Neuron (in vitro differentiated cells): Measurements from ENCODE around the gene ABCC1.

Experiments used
- H2AFZ ChIP-seq: one replicate; pipeline ENCODE4 v1.6.1; 2013; ENCODE audit warnings: low read depth, mild to moderate bottlenecking, inconsistent platforms, low read length, moderate library complexity
- H3K27me3 ChIP-seq: one replicate; pipeline ENCODE4 v1.6.1; 2013; ENCODE audit warnings: low read length; ENCODE audit not compliant: insufficient read depth
- H3K36me3 ChIP-seq: one replicate; pipeline ENCODE4 v1.6.1; 2013; ENCODE audit warnings: low read length; ENCODE audit not compliant: insufficient read depth
- H3K4me1 ChIP-seq: one replicate; pipeline ENCODE4 v1.6.1; 2013; ENCODE audit warnings: low read length; ENCODE audit not compliant: insufficient read depth
- H3K4me3 ChIP-seq: 2 replicates; pipeline ENCODE4 v1.5.1; 2013; ENCODE audit warnings: mild to moderate bottlenecking, low read length, moderate library complexity
- H3K9me3 ChIP-seq: one replicate; pipeline ENCODE4 v1.6.1; 2013; ENCODE audit warnings: low read length

ABCC1 gene

DNA sequence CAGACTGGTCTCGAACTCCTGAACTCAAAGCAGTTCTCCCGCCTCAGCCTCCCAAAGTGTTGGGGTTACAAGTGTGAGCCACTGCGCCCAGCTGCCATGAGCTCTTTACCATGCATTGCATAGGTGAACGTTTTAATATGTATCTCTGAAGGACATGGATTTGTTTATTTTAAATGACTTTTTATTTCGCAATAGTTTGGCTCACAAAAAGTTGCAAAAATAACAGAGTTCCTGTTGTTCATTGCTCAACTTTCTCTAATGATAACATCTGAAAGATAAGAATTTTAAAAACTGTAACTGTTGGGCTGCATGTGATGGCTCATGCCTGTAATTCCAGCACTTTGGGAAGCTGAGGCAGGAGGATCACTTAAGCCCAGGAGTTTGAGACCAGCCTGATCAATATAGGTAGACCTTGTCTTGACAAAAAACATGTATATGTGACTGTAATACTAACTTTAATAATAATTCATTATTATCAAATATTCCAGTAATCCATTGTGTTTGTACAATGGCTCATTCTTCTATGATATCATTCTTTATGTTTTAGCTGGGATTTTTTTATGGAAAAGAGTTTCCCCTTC is 80.1 kb downstream of the ABCC1 start:
- Histone ChIP-seq H3K9me3 (no peaks in the 10 kb centered on the region), H3K4me1 (peaks cover 12% of the 10 kb centered on the region), H3K36me3 (no peaks in the 10 kb centered on the region), H2AFZ (no peak overlapping the region), H3K27me3 (no peaks in the 10 kb centered on the region), H3K4me3 (no peak overlapping the region)

DNA sequence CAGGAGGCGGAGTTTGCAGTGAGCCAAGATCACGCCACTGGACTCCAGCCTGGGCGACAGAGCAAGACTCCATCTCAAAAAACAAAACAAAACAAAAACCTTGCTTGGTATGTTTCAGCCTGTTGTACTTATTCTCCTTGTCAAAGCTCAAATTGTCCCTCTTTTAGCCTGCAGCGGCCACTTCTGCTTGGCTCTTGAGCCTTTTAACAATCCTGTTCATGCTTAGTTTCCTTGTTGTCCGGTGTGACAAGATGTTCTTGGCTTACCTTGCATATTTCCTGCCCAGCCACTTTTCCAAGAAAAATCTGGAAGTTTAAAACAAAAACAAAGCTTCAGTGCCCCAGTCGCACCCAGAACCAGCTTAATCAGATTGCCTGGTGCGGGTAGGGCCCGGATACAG is 81.0 kb downstream of the ABCC1 start:
- no peak overlapping the region for H2AFZ ChIP-seq
- no peak overlapping the region for H3K4me3 ChIP-seq
- H3K27me3 ChIP-seq, result no peaks in the 10 kb centered on the region
- H3K36me3 ChIP-seq, result no peaks in the 10 kb centered on the region
- H3K9me3 ChIP-seq, result no peaks in the 10 kb centered on the region
- peaks cover 12% of the 10 kb centered on the region for H3K4me1 ChIP-seq

DNA sequence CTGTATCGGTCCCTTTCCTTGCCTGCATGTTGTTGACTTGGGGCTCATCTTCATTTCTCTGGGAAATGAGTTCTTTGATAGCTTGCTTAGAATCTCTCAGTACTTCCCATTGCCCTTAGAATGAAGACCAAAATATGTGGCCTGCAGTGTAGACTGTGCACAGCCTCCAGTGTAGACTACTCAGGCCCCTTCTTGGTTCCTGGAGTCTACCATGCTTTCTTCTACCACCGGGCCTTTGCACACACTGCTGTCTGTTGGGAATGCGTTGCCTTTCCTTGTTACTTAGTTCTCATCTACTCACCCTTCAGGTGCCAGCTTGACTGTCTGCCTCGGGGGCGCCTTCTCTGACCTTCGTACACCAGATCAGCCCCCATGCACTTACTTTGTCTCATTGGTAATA is 82.0 kb downstream of the ABCC1 start:
- no peaks in the 10 kb centered on the region for H3K27me3 ChIP-seq
- H3K9me3 ChIP-seq, result no peaks in the 10 kb centered on the region
- no peak overlapping the region for H2AFZ ChIP-seq
- H3K36me3 ChIP-seq, result no peaks in the 10 kb centered on the region
- no peak overlapping the region for H3K4me3 ChIP-seq
- H3K4me1 ChIP-seq, result peaks cover 18% of the 10 kb centered on the region

DNA sequence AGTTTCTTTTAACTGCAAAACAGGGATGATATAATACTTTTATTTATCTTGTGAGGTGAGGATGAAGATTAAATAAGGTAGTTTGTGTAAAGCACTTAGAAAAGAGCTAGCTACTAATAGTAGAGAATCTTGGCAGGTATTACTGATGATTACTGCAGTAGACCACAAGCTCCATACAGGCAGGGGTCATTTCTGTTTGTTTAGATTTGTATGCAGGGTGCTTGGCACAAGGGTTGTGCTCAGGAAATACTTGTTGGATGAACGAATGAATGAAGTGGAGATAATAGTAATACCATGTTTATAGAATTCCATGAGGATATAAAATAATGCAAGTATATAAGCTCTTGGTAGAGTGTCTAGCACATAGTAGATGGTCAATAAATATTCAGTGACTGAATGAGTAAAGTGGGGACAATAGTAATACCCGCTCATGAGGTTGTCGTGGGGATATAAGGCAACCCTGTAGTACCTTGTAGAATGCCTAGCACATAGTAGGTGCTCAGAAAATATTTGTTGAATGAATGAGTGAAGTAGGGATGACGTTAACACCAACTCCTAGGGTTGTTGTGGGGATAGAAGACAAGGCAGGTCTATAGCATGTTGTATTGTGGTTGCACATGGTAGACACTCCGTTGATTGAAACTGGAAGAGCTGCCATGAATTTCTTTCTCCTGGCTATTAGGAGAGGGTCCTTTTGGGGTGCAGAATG is 83.0 kb downstream of the ABCC1 start:
- Histone ChIP-seq H2AFZ (no peak overlapping the region), H3K4me1 (peaks cover 19% of the 10 kb centered on the region), H3K27me3 (no peaks in the 10 kb centered on the region), H3K9me3 (no peaks in the 10 kb centered on the region), H3K4me3 (no peak overlapping the region), H3K36me3 (no peaks in the 10 kb centered on the region)

DNA sequence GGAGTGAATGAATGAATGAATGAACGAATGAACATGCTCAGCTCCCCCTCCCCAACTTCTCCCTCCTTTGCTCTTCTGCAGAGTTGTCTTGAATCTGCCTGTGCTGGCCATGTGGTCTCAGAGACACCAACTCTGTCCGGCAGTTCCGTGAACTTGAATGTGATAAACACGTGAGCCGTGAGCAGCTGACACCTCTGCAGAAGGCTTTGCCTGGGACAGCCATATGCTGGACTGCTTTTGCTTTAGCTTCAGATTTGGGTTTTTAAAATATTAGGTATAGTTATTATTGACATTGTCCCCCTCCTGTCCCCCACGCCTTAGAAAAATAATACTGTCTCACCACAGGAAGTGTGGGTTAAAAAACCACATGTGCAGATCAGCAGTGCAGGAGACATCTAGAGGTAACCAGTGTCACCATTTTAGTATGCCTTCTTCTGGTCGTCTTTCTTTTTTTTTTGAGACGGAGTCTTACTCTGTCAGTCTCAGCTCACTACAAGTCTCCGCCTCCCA is 83.8 kb downstream of the ABCC1 start:
- peaks cover 10% of the 10 kb centered on the region for H3K4me1 ChIP-seq
- H3K4me3 ChIP-seq, result no peak overlapping the region
- no peak overlapping the region for H2AFZ ChIP-seq
- no peaks in the 10 kb centered on the region for H3K36me3 ChIP-seq
- H3K27me3 ChIP-seq, result no peaks in the 10 kb centered on the region
- H3K9me3 ChIP-seq, result no peaks in the 10 kb centered on the region

DNA sequence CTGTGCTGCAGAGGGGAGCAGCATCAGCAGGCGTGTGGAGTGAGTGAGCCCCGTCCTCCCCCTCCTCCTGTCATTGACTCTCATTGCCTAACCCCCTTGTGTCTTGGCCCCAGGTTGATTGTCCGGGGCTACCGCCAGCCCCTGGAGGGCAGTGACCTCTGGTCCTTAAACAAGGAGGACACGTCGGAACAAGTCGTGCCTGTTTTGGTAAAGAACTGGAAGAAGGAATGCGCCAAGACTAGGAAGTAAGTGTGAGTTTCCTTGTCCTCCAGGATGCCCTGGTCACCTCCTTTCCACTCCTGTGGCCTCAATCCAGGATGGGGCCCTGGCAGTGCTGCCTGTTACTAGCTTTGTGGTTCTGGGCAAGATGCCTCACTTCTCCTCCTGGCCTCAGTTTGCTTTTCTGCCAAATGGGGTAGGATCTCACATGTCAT is 87.0 kb downstream of the ABCC1 start:
- no peak overlapping the region for H2AFZ ChIP-seq
- H3K36me3 ChIP-seq, result no peaks in the 10 kb centered on the region

DNA sequence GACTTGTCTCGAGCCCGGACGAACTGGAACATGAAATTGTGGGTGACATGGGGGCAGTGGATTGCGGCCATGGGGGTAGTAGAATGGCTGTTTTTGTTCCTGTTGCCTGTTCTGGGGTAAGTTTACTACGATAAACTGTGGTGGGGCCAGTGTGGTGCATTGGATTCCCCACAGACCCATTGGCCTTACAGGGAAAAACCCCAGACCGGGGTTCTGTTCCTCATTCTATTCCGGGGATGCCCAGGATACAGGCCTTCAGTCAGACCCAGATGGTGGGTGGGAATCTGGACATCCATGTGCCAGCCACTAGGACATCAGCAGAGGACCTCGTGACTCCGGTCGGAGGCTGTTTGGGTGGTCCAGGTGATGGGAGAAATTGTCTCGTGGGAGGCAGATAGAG is 88.1 kb downstream of the ABCC1 start:
- Histone ChIP-seq H2AFZ (no peak overlapping the region), H3K9me3 (no peaks in the 10 kb centered on the region), H3K4me3 (no peak overlapping the region), H3K4me1 (peaks cover 8% of the 10 kb centered on the region), H3K27me3 (no peaks in the 10 kb centered on the region), H3K36me3 (no peaks in the 10 kb centered on the region)

More for the DNA sequence above, 87.0 kb downstream of the ABCC1 start:
- H3K27me3 ChIP-seq, result no peaks in the 10 kb centered on the region
- no peaks in the 10 kb centered on the region for H3K9me3 ChIP-seq
- peaks cover 8% of the 10 kb centered on the region for H3K4me1 ChIP-seq
- no peak overlapping the region for H3K4me3 ChIP-seq

DNA sequence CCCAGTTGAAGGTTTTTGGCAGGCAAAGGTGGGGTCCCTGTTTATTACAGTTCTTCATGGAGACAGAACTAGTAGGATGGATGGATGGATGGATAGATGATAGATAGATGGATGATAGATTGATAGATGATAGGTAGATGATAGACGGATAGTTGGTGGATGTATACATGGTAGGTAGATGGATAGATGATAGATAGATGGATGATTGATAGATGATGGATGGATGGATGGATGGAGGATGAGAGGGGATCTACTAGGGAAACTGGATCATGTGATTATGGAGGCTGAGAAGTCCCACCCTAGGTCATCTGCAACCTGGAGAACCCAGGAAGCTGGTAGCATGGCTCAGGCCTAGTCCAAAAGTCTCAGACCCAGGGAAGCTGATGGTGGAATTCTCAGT is 88.6 kb downstream of the ABCC1 start:
- no peak overlapping the region for H2AFZ ChIP-seq
- H3K27me3 ChIP-seq, result no peaks in the 10 kb centered on the region
- H3K4me1 ChIP-seq, result peaks cover 8% of the 10 kb centered on the region
- H3K9me3 ChIP-seq, result no peaks in the 10 kb centered on the region
- H3K36me3 ChIP-seq, result no peaks in the 10 kb centered on the region
- no peak overlapping the region for H3K4me3 ChIP-seq

DNA sequence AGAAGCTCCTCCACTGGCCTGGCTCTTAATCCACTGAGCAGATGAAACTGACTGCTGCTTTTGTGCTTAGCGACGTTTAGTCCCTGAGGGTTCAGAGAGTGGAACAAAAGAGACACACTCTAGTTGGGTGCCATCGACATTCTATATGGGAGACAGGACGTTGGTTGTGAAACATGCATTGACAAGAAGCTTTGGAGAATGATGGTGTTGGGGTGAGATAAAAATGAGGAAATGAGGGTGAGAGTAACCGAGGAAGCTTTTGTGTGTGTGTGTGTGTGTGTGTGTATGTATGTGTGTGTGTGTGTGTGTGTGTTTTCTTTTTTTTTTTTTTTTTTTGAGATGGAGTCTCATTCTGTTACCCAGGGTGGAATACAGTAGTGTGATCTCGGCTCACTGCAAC is 89.5 kb downstream of the ABCC1 start:
- no peaks in the 10 kb centered on the region for H3K9me3 ChIP-seq
- H3K36me3 ChIP-seq, result no peaks in the 10 kb centered on the region
- no peak overlapping the region for H2AFZ ChIP-seq
- peaks cover 8% of the 10 kb centered on the region for H3K4me1 ChIP-seq
- no peak overlapping the region for H3K4me3 ChIP-seq
- H3K27me3 ChIP-seq, result no peaks in the 10 kb centered on the region

DNA sequence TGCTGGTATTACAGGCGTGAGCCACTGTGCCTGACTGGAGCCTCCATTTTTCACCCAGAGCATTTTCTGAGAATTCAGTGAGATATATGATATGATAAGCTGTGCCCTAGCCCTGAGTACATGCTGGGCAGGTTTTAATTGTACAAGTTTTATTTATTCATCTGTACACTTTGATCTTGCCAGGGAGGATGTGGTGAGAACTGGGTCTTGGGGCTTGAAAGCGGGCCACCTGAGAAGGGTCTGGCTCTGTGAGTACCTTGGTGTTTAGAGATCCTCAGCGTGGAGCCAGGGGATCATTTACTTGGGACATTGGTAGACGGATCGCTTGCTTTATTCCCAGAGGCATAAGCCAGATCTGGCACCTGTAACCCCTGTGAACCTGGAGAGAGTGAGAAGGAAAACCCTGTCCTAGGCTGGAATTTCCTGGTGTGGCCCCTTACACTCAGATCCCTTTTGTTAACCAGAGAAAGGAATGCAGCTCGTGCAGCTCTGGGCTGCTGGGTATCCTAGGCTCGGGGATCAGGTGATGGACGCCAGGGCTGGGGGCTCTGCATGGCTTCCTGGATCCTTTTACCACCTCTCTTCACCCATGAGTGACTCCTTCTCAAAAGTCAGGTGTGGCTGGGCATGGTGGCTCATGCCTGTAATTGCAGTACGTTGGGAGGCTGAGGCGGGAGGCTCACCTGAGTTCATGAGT is 91.9 kb downstream of the ABCC1 start:
- Histone ChIP-seq H3K36me3 (peaks cover 3% of the 10 kb centered on the region), H2AFZ (no peak overlapping the region), H3K9me3 (no peaks in the 10 kb centered on the region), H3K27me3 (no peaks in the 10 kb centered on the region), H3K4me1 (peaks cover 2% of the 10 kb centered on the region), H3K4me3 (no peak overlapping the region)

DNA sequence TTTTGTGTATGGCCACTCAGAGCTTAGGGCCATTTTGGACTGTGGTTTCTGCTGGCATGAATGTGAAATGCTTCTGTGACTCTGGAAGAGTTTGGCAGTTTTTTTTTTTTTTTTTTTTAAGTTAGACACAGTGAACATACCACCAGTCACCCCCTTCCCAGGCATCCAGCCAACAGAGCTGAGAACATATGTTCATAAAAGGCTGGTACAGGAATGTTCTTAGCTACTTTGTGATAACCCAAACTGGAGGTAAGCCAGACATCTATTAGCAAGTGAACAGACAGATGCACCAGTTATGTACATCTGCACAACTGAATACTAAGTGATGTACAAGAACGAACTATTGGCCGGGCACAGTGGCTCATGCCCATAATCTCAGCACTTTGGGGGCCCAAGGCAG is 92.7 kb downstream of the ABCC1 start:
- no peaks in the 10 kb centered on the region for H3K4me1 ChIP-seq
- no peak overlapping the region for H2AFZ ChIP-seq
- H3K4me3 ChIP-seq, result no peak overlapping the region
- H3K36me3 ChIP-seq, result peaks cover 3% of the 10 kb centered on the region
- H3K9me3 ChIP-seq, result no peaks in the 10 kb centered on the region
- no peaks in the 10 kb centered on the region for H3K27me3 ChIP-seq

DNA sequence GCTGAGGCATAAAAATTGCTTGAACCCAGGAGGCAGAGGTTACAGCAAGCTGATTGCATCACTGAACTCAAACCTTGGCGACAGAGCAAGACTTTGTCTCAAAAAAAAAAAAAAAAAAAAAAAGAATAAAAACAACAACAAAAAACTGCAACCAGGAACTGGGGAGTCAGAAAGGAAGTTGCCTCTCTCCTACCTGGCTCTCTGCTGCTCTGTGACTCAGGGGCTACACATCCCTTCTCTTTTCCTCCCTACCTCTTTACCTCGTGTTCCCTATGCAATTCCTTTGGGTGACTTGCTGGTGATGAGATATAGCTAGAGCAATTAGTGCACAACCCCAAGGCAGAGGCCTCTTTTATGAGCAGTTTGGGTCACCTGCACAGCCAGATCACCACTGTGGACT is 95.9 kb downstream of the ABCC1 start:
- Histone ChIP-seq H3K4me1 (no peaks in the 10 kb centered on the region), H2AFZ (no peak overlapping the region), H3K27me3 (no peaks in the 10 kb centered on the region), H3K9me3 (no peaks in the 10 kb centered on the region), H3K4me3 (no peak overlapping the region), H3K36me3 (peaks cover 3% of the 10 kb centered on the region)

DNA sequence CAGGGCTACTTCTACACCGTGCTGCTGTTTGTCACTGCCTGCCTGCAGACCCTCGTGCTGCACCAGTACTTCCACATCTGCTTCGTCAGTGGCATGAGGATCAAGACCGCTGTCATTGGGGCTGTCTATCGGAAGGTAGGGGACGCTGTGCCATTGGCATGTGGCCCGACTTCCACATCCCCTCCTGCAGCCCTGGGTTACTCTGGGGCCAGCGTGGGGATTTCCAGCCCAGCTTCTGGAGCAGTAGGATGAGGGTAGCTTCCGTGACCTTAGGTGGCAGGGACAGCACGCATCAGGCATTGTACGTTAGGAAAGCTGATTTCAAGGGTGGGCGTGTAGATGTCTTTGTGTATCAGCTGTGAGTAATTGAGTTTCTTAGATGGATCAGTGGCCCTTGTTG is 96.5 kb downstream of the ABCC1 start:
- H3K27me3 ChIP-seq, result no peaks in the 10 kb centered on the region
- no peaks in the 10 kb centered on the region for H3K9me3 ChIP-seq
- H3K4me3 ChIP-seq, result no peak overlapping the region
- peaks cover 3% of the 10 kb centered on the region for H3K36me3 ChIP-seq
- no peaks in the 10 kb centered on the region for H3K4me1 ChIP-seq
- H2AFZ ChIP-seq, result no peak overlapping the region
